Gastroesophageal sphincter (tissue), 4 donors: ENCODE results near the gene TNFRSF8. TPM values are rescaled to one million over a fixed set of nuclear protein-coding genes. Genes with fewer than 3 reads are reported as not detected.

Experiments
- ATAC-seq: fragments of 150-250 bp; one replicate; pipeline ENCODE4 v1.9.1; 2016; ENCODE audit warnings: mild to moderate bottlenecking, moderate library complexity
- H3K27ac ChIP-seq, 4 donors: fragments of 200-600 bp; sonication (generic) in 3 of 4; 1 replicate in 3 of 4; 2 replicates in 1 of 4; pipeline ENCODE4 v1.5.1; 2016 to 2019
- H3K27me3 ChIP-seq: fragments of 200-600 bp; sonication (generic); one replicate; pipeline ENCODE4 v1.5.1; 2019
- H3K36me3 ChIP-seq, 2 donors: fragments of 200-600 bp; sonication (generic); one replicate each; pipeline ENCODE4 v1.5.1; 2019; ENCODE audit warnings: control low read depth in 1 of 2
- H3K4me1 ChIP-seq, 3 donors: fragments of 200-600 bp; sonication (generic); 1 replicate in 2 of 3; 2 replicates in 1 of 3; pipeline ENCODE4 v1.5.1; 2016 to 2019; ENCODE audit warnings: control low read depth in 2 of 3
- H3K4me3 ChIP-seq, 2 donors: fragments of 200-600 bp; sonication (generic); one replicate each; pipeline ENCODE4 v1.5.1; 2019; ENCODE audit warnings: mild to moderate bottlenecking in 1 of 2, moderate library complexity in 1 of 2
- H3K9me3 ChIP-seq, 3 donors: fragments of 200-600 bp; sonication (generic); one replicate each; pipeline ENCODE4 v1.5.1; 2017 to 2019; ENCODE audit warnings: control low read depth in 2 of 3
- CTCF ChIP-seq, 4 experiments: fragments of 200-600 bp in 2 of 4; fragments of 450-650 bp in 2 of 4; sonication (generic) in 1 of 4; IDR thresholded peaks; one replicate each; pipeline ENCODE4 v1.5.1; 2017 to 2019; ENCODE audit warnings: antibody characterized with exemption in 4 of 4, mild to moderate bottlenecking in 2 of 4, moderate library complexity in 2 of 4
- EP300 ChIP-seq: sonication (generic); formaldehyde crosslinking; IDR thresholded peaks from one replicate; pipeline ENCODE4 v1.6.1; 2017; ENCODE audit warnings: antibody characterized with exemption, mild to moderate bottlenecking
- POLR2A ChIP-seq, 2 donors: fragments of 450-650 bp; IDR thresholded peaks; one replicate each; pipeline ENCODE4 v1.6.1; 2017; ENCODE audit warnings: antibody characterized with exemption in 2 of 2, mild to moderate bottlenecking in 2 of 2, moderate library complexity in 1 of 2
- POLR2AphosphoS5 ChIP-seq: sonication (generic); formaldehyde crosslinking; IDR thresholded peaks from one replicate; pipeline ENCODE4 v1.6.1; 2017; ENCODE audit warnings: antibody characterized with exemption
- WGBS, 2 donors: methylation state at CpG; one replicate each; pipeline ENCODE4 v1.1.5; 2018; ENCODE audit warnings: low coverage in 1 of 2; 5-methylcytosine and 5-hydroxymethylcytosine counted together
- total RNA-seq, 4 donors: library from RNA; depleted of rRNA; stranded (reverse); fragments of >200 nt; gene quantifications; one replicate each; pipeline ENCODE4 v1.1.0, GENCODE V29; 2016

TNFRSF8 gene
- total RNA-seq, 4 donors from 2014 or later, result 0.47 to 4.2 (median 1.4) TPM

DNA sequence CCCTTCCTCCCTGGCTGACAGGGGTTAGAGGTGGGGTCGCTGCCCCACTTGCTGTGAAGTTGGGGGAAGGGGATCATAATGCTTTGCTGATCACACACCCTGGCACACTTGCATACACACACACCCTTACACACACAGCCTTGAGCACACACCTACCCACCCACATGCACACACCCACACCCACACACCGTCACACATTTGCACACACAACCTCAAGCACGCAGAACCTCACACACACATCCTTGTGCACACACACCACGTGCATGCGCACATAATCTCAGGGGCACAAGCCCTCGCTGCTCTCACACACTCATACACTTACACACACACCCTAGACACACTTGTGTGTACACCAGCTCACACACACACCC, 16.4 kb upstream of the TNFRSF8 start:
- no peak for ATAC-seq
- H3K4me3 ChIP-seq, result no peak overlapping the region
- no peak overlapping the region for H3K27ac ChIP-seq
- WGBS, 2 donors, result 74 to 87% methylated on average over 4 to 6 of the region's 6 CpGs
- peaks cover 26% of the 10 kb centered on the region for H3K27me3 ChIP-seq
- TF ChIP-seq CTCF (IDR thresholded peaks at IDR 0.05) (no peak), POLR2AphosphoS5 (no peak), POLR2A (IDR thresholded peaks at IDR 0.05) (no peak), EP300 (no peak)
- no peaks in the 10 kb centered on the region for H3K36me3 ChIP-seq
- H3K9me3 ChIP-seq, result no peaks in the 10 kb centered on the region
- peaks cover 0 to 15% (median 0%) of the 10 kb centered on the region in 3 donors for H3K4me1 ChIP-seq

DNA sequence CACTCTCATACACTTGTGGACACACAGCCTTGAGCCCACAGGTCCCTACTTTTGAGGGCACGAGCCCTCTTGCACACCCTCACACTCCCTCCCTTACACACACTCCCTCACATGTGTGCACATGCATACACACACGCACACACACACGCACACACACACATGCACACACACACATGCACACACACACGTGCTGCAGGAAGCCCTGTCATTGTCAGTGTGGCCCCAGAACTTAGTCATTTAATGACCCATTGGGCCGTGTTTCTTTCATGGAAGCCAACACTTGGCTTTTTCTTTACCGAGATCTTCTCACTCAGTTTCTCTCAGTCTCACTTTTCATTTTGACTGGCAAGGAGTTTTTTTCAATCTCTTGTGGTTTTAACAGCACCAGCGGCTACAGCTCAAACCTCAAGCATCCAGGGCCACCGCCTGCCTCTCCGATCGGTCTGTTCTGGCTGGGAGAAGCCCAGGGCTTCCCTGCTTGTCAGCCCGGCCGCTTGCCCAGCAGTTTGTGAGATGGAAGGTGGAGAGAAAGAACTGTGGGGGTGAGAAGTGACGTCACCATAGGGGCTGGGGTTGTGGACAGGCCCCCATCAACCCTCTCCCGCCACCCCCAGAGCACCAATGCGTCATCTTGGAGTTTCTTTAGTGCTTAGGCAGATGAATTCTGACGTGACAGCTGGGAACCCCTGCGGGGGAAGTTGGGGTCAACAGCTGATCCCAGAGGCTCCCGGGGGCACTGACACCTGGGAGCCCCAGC, 15.8 kb upstream of the TNFRSF8 start:
- TF ChIP-seq EP300 (no peak), CTCF (IDR thresholded peaks at IDR 0.05) (no peak), POLR2A (IDR thresholded peaks at IDR 0.05) (no peak), POLR2AphosphoS5 (no peak)
- H3K36me3 ChIP-seq, result no peaks in the 10 kb centered on the region
- peaks cover 0 to 20% (median 5%) of the 10 kb centered on the region in 3 donors for H3K4me1 ChIP-seq
- WGBS, 2 donors, result 56 to 63% methylated on average over 9 to 13 of the region's 18 CpGs
- H3K9me3 ChIP-seq, result no peaks in the 10 kb centered on the region
- H3K4me3 ChIP-seq, result no peak overlapping the region
- no peak for ATAC-seq
- H3K27ac ChIP-seq, result no peak overlapping the region
- H3K27me3 ChIP-seq, result peaks cover 26% of the 10 kb centered on the region

DNA sequence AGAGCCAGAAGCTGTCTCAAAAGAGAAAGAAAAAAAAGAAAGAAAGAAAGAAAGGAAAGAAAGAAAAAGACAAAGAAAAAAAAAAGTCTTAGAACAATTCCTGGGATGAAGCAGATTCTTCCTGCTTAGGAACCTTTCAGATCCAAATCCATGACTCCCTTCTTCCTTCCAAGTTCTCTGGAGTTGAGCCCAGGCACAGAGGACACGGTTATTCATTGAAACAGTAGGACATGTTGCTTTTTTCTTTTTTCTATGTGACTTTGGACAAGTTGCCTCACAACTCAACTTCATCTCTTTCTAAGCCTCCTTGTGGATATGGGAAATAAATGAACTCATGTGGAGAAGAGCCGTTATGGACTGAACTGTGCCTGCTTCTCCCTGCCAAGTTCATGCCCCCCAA, 14.7 kb upstream of the TNFRSF8 start:
- H3K4me1 ChIP-seq, result peaks cover 0 to 31% (median 7%) of the 10 kb centered on the region in 3 donors
- H3K27me3 ChIP-seq, result peaks cover 26% of the 10 kb centered on the region
- no peaks in the 10 kb centered on the region for H3K36me3 ChIP-seq
- no peaks in the 10 kb centered on the region for H3K9me3 ChIP-seq
- WGBS, 2 donors, result 17 to 52% methylated on average over 2 of the region's 2 CpGs
- no peak for TF ChIP-seq CTCF (IDR thresholded peaks at IDR 0.05)
- no peak for TF ChIP-seq POLR2AphosphoS5
- no peak for TF ChIP-seq POLR2A (IDR thresholded peaks at IDR 0.05)
- TF ChIP-seq EP300, result no peak
- H3K4me3 ChIP-seq, result no peak overlapping the region
- no peak overlapping the region for H3K27ac ChIP-seq
- no peak for ATAC-seq

GRCh38 chr1:12049616-12050015, 13.5 kb upstream of the TNFRSF8 start:
- Histone ChIP-seq H3K4me1 (peaks cover 0 to 26% (median 7%) of the 10 kb centered on the region in 3 donors), H3K9me3 (no peaks in the 10 kb centered on the region)
- WGBS, 2 donors, result 69 to 89% methylated on average over 3 of the region's 4 CpGs

More at GRCh38 chr1:12049616-12050015, 13.5 kb upstream of the TNFRSF8 start:
- H3K36me3 ChIP-seq, result no peaks in the 10 kb centered on the region
- H3K4me3 ChIP-seq, result no peak overlapping the region
- no peak for ATAC-seq
- no peak for TF ChIP-seq POLR2A (IDR thresholded peaks at IDR 0.05)
- TF ChIP-seq CTCF (IDR thresholded peaks at IDR 0.05), result no peak
- no peak for TF ChIP-seq POLR2AphosphoS5
- TF ChIP-seq EP300, result no peak
- H3K27ac ChIP-seq, result no peak overlapping the region
- H3K27me3 ChIP-seq, result peaks cover 26% of the 10 kb centered on the region
